SH-SY5Y (cell line): Measurements from ENCODE around the gene ZMYND15.

Source experiments
- GATA2 ChIP-seq: IDR thresholded peaks from 2 replicates; pipeline ENCODE4 v1.6.1; 2011; ENCODE audit warnings: mild to moderate bottlenecking, low read depth, low read length
- GATA3 ChIP-seq: IDR thresholded peaks from 2 replicates; pipeline ENCODE4 v1.6.1; 2011; ENCODE audit warnings: low read depth, mild to moderate bottlenecking, low read length, moderate library complexity

GRCh38 chr17:4788807-4789700 is 49.4 kb downstream of the ZMYND15 start, which contains the start of gene GLTPD2:
- TF ChIP-seq GATA2 (no peak), GATA3 (no peak)
